ENCODE data around the gene CDKL2. TPM values are rescaled to one million over a fixed set of nuclear protein-coding genes. Genes with fewer than 3 reads are reported as not detected.

CDKL2 gene
- total and polyA plus RNA-seq, 9 of the 15 experiments (the other 6 are each of a cell fraction or from before 2014, with no cell fraction given) = 0.01 to 0.16 TPM; not detected in 7

- TF ChIP-seq SFPQ (IDR thresholded peaks at IDR 0.05; ENCODE audit: low read depth, low read length) = no peak
- TF ChIP-seq POLR2AphosphoS5 (IDR thresholded peaks at IDR 0.05; ENCODE audit: control insufficient read depth, insufficient read depth, low read depth, low read length) = no peak
- TF ChIP-seq RUNX1 (IDR thresholded peaks at IDR 0.05; ENCODE audit: low read depth) = no peak
- no peak for TF ChIP-seq MAFG (tag; conservative IDR thresholded peaks at IDR 0.05)
- no peak for TF ChIP-seq NRF1 (conservative IDR thresholded peaks at IDR 0.05 in 1 of 2, IDR thresholded peaks at IDR 0.05 in 1 of 2)
These were observed 99.6 kb downstream of the CDKL2 start (continued) for GRCh38 chr4:75530556-75531322.

Small RNAs within 50 kb of the gene (small RNA-seq; reads per million reads assigned to genes)
- not detected for gene RF00019

Other genes with a start within 250 kb of the CDKL2 start
- 33.1 and 36.7 TPM in 2 replicates for gene RCHY1, start 116.1 kb downstream of the CDKL2 start, total RNA-seq (2014; rRNA removed)
- 41.5 and 45.1 TPM in 2 replicates for gene RCHY1, start 116.1 kb downstream of the CDKL2 start, total RNA-seq (2014; rRNA removed; fragmentation: Illumina TruSeq; extraction: Trizol)
- gene RCHY1, start 116.1 kb downstream of the CDKL2 start, total RNA-seq (2015; rRNA removed; fragmentation: Illumina TruSeq; extraction: Trizol) = 24.8 and 27.3 TPM in 2 replicates
- gene RCHY1, start 116.1 kb downstream of the CDKL2 start, total RNA-seq (2021) = 41.6 and 45.9 TPM in 2 replicates
- gene RCHY1, start 116.1 kb downstream of the CDKL2 start, polyA plus RNA-seq (2011; rRNA removed) = 48.6 and 84.0 TPM in 2 replicates
- 52.2 and 56.6 TPM in 2 replicates for gene RCHY1, start 116.1 kb downstream of the CDKL2 start, polyA plus RNA-seq (2014; fragmentation: Illumina TruSeq; extraction: Trizol)
- 10 to 100 TPM; 71.2 to 85.1 TPM for gene RCHY1, start 116.1 kb downstream of the CDKL2 start, polyA plus RNA-seq (2014; fragmentation: Nextera tagmentation; extraction: Ambion mirVana)
- 37.3 and 38.2 TPM in 2 replicates for gene RCHY1, start 116.1 kb downstream of the CDKL2 start, polyA plus RNA-seq (2014; rRNA removed)
- gene THAP6, start 116.1 kb downstream of the CDKL2 start, total RNA-seq (2014; rRNA removed) = 8.9 and 12.0 TPM in 2 replicates
- 17.3 and 20.9 TPM in 2 replicates for gene THAP6, start 116.1 kb downstream of the CDKL2 start, total RNA-seq (2014; rRNA removed; fragmentation: Illumina TruSeq; extraction: Trizol)
- gene THAP6, start 116.1 kb downstream of the CDKL2 start, total RNA-seq (2015; rRNA removed; fragmentation: Illumina TruSeq; extraction: Trizol) = 14.6 and 15.4 TPM in 2 replicates
- gene THAP6, start 116.1 kb downstream of the CDKL2 start, total RNA-seq (2021) = 13.7 and 15.1 TPM in 2 replicates
- gene THAP6, start 116.1 kb downstream of the CDKL2 start, polyA plus RNA-seq (2011; rRNA removed) = 25.3 and 30.4 TPM in 2 replicates
- gene THAP6, start 116.1 kb downstream of the CDKL2 start, polyA plus RNA-seq (2014; fragmentation: Illumina TruSeq; extraction: Trizol) = 18.1 and 19.8 TPM in 2 replicates
- gene THAP6, start 116.1 kb downstream of the CDKL2 start, polyA plus RNA-seq (2014; fragmentation: Nextera tagmentation; extraction: Ambion mirVana) = 10 to 100 TPM; 16.3 to 20.1 TPM
- 18.0 and 20.7 TPM in 2 replicates for gene THAP6, start 116.1 kb downstream of the CDKL2 start, polyA plus RNA-seq (2014; rRNA removed)
- gene ODAPH, start 74.5 kb downstream of the CDKL2 start, total RNA-seq (2014; rRNA removed) = not detected in 2 replicates
- not detected in 2 replicates for gene ODAPH, start 74.5 kb downstream of the CDKL2 start, total RNA-seq (2014; rRNA removed; fragmentation: Illumina TruSeq; extraction: Trizol)
- not detected in 2 replicates for gene ODAPH, start 74.5 kb downstream of the CDKL2 start, total RNA-seq (2015; rRNA removed; fragmentation: Illumina TruSeq; extraction: Trizol)
- not detected in 2 replicates for gene ODAPH, start 74.5 kb downstream of the CDKL2 start, total RNA-seq (2021)
- not detected in 2 replicates for gene ODAPH, start 74.5 kb downstream of the CDKL2 start, polyA plus RNA-seq (2011; rRNA removed)
- gene ODAPH, start 74.5 kb downstream of the CDKL2 start, polyA plus RNA-seq (2014; fragmentation: Illumina TruSeq; extraction: Trizol) = not detected in 2 replicates
- gene ODAPH, start 74.5 kb downstream of the CDKL2 start, polyA plus RNA-seq (2014; fragmentation: Nextera tagmentation; extraction: Ambion mirVana) = not detected
- not detected in 2 replicates for gene ODAPH, start 74.5 kb downstream of the CDKL2 start, polyA plus RNA-seq (2014; rRNA removed)
- gene G3BP2, start 42.9 kb upstream of the CDKL2 start, total RNA-seq (2014; rRNA removed) = 84.6 and 88.9 TPM in 2 replicates
- 138 and 159 TPM in 2 replicates for gene G3BP2, start 42.9 kb upstream of the CDKL2 start, total RNA-seq (2014; rRNA removed; fragmentation: Illumina TruSeq; extraction: Trizol)
- gene G3BP2, start 42.9 kb upstream of the CDKL2 start, total RNA-seq (2015; rRNA removed; fragmentation: Illumina TruSeq; extraction: Trizol) = 125 and 130 TPM in 2 replicates
- 143 and 160 TPM in 2 replicates for gene G3BP2, start 42.9 kb upstream of the CDKL2 start, total RNA-seq (2021)
- 90.9 and 141 TPM in 2 replicates for gene G3BP2, start 42.9 kb upstream of the CDKL2 start, polyA plus RNA-seq (2011; rRNA removed)
- 143 and 222 TPM in 2 replicates for gene G3BP2, start 42.9 kb upstream of the CDKL2 start, polyA plus RNA-seq (2014; fragmentation: Illumina TruSeq; extraction: Trizol)
- gene G3BP2, start 42.9 kb upstream of the CDKL2 start, polyA plus RNA-seq (2014; fragmentation: Nextera tagmentation; extraction: Ambion mirVana) = 10 to 100 TPM; 25.2 to 36.2 TPM
- 83.7 and 90.2 TPM in 2 replicates for gene G3BP2, start 42.9 kb upstream of the CDKL2 start, polyA plus RNA-seq (2014; rRNA removed)
- gene USO1, start 94.0 kb upstream of the CDKL2 start, total RNA-seq (2014; rRNA removed) = 48.5 and 54.0 TPM in 2 replicates
- 76.2 and 80.2 TPM in 2 replicates for gene USO1, start 94.0 kb upstream of the CDKL2 start, total RNA-seq (2014; rRNA removed; fragmentation: Illumina TruSeq; extraction: Trizol)
- 68.7 and 72.8 TPM in 2 replicates for gene USO1, start 94.0 kb upstream of the CDKL2 start, total RNA-seq (2015; rRNA removed; fragmentation: Illumina TruSeq; extraction: Trizol)
- 45.3 and 48.0 TPM in 2 replicates for gene USO1, start 94.0 kb upstream of the CDKL2 start, total RNA-seq (2021)
- 87.5 and 97.8 TPM in 2 replicates for gene USO1, start 94.0 kb upstream of the CDKL2 start, polyA plus RNA-seq (2011; rRNA removed)
- 54.5 and 71.6 TPM in 2 replicates for gene USO1, start 94.0 kb upstream of the CDKL2 start, polyA plus RNA-seq (2014; fragmentation: Illumina TruSeq; extraction: Trizol)
- gene USO1, start 94.0 kb upstream of the CDKL2 start, polyA plus RNA-seq (2014; fragmentation: Nextera tagmentation; extraction: Ambion mirVana) = 10 to 100 TPM; 19.3 to 22.1 TPM
- gene USO1, start 94.0 kb upstream of the CDKL2 start, polyA plus RNA-seq (2014; rRNA removed) = 44.3 and 45.1 TPM in 2 replicates

Measured in K562 (cell line).